Measurements from ENCODE around the gene CACNA1B.

- TF ChIP-seq, protein P1, sequence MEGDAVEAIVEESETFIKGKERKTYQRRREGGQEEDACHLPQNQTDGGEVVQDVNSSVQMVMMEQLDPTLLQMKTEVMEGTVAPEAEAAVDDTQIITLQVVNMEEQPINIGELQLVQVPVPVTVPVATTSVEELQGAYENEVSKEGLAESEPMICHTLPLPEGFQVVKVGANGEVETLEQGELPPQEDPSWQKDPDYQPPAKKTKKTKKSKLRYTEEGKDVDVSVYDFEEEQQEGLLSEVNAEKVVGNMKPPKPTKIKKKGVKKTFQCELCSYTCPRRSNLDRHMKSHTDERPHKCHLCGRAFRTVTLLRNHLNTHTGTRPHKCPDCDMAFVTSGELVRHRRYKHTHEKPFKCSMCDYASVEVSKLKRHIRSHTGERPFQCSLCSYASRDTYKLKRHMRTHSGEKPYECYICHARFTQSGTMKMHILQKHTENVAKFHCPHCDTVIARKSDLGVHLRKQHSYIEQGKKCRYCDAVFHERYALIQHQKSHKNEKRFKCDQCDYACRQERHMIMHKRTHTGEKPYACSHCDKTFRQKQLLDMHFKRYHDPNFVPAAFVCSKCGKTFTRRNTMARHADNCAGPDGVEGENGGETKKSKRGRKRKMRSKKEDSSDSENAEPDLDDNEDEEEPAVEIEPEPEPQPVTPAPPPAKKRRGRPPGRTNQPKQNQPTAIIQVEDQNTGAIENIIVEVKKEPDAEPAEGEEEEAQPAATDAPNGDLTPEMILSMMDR (IDR thresholded peaks at IDR 0.05), result no peak
- TF ChIP-seq POLR2AphosphoS5 (IDR thresholded peaks at IDR 0.05) (no peak), POLR2A (IDR thresholded peaks at IDR 0.05) (no peak), EP300 (IDR thresholded peaks at IDR 0.05) (no peak)
These were observed 96.3 kb downstream of the CACNA1B start for GRCh38 chr9:137973829-137974416.

Data from upper lobe of left lung (tissue), 4 donors.